ENCODE measurements around the gene KRTAP12-1.

KRTAP12-1 gene

DNA sequence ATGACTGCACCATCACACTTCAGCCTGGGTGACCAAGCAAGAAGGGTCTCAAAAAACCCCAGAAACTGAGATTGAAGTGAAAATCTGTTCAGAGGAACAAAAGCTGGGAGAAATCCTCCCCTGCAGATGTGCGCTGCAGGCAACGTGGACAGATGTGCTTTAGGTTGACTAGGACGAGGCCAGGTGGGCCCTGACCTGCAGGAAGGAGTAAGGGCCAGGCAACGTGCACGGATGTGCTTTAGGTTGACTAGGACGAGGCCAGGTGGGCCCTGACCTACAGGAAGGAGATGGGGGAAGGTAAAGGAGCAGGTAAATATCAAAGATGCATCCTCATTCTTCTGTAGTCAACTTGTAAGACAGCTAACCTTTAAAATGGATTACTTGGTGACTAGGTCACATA lies 2.5 kb upstream of the KRTAP12-1 start:
- no peaks in the 10 kb centered on the region for H3K36me3 ChIP-seq (ENCODE audit: insufficient read depth)
- no peak overlapping the region for H2AFZ ChIP-seq (ENCODE audit: low read depth)
- peaks cover 57% of the 10 kb centered on the region; the same call in 1 of the 2 replicates for H3K27me3 ChIP-seq (ENCODE audit: insufficient read depth, low read depth)
- no peak overlapping the region for H3K9ac ChIP-seq
- no peak overlapping the region for H3K4me2 ChIP-seq
- TF ChIP-seq, protein P1, sequence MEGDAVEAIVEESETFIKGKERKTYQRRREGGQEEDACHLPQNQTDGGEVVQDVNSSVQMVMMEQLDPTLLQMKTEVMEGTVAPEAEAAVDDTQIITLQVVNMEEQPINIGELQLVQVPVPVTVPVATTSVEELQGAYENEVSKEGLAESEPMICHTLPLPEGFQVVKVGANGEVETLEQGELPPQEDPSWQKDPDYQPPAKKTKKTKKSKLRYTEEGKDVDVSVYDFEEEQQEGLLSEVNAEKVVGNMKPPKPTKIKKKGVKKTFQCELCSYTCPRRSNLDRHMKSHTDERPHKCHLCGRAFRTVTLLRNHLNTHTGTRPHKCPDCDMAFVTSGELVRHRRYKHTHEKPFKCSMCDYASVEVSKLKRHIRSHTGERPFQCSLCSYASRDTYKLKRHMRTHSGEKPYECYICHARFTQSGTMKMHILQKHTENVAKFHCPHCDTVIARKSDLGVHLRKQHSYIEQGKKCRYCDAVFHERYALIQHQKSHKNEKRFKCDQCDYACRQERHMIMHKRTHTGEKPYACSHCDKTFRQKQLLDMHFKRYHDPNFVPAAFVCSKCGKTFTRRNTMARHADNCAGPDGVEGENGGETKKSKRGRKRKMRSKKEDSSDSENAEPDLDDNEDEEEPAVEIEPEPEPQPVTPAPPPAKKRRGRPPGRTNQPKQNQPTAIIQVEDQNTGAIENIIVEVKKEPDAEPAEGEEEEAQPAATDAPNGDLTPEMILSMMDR (conservative IDR thresholded peaks at IDR 0.05; ENCODE audit: low read depth, low read length) = no peak
- no peaks in the 10 kb centered on the region for H4K20me1 ChIP-seq (ENCODE audit: insufficient read depth)
- H3K79me2 ChIP-seq (ENCODE audit: insufficient read depth, low read depth) = no peaks in the 10 kb centered on the region
- H3K4me3 ChIP-seq (IDR thresholded peaks at IDR 0.05; ENCODE audit: insufficient read depth, low read depth, low read length) = no peak overlapping the region
- no peak overlapping the region for H3K27ac ChIP-seq
- no peaks in the 10 kb centered on the region for H3K4me1 ChIP-seq (ENCODE audit: low read depth, poor library complexity, severe bottlenecking)

DNA sequence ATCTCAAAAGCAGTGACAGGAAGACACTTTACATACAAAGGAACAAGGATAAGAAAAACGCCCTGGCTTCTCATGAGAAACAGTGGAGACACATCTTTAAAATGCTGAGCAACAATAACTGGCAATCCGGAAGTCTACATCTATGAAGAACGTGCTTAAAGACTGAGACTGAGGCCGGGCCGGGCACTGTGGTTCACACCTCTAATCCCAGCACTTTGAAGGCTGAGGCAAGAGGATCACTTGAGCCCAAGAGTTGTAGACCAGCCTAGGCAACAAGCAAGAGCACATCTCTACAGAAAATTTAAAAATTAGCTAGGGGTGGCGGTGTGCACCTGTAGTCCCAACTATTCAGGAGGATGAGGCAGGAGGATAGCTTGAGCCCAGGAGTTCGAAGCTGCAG lies 2.1 kb upstream of the KRTAP12-1 start:
- no peak overlapping the region for H3K4me2 ChIP-seq
- H3K27me3 ChIP-seq (ENCODE audit: insufficient read depth, low read depth) = peaks cover 61% of the 10 kb centered on the region; the same call in 1 of the 2 replicates
- no peak overlapping the region for H2AFZ ChIP-seq (ENCODE audit: low read depth)
- H3K36me3 ChIP-seq (ENCODE audit: insufficient read depth) = no peaks in the 10 kb centered on the region
- no peaks in the 10 kb centered on the region for H3K79me2 ChIP-seq (ENCODE audit: insufficient read depth, low read depth)
- TF ChIP-seq, protein P1 (conservative IDR thresholded peaks at IDR 0.05; ENCODE audit: low read depth, low read length) = no peak
- H3K4me3 ChIP-seq (IDR thresholded peaks at IDR 0.05; ENCODE audit: insufficient read depth, low read depth, low read length) = no peak overlapping the region
- H4K20me1 ChIP-seq (ENCODE audit: insufficient read depth) = no peaks in the 10 kb centered on the region
- H3K27ac ChIP-seq = no peak overlapping the region
- no peak overlapping the region for H3K9ac ChIP-seq
- no peaks in the 10 kb centered on the region for H3K4me1 ChIP-seq (ENCODE audit: low read depth, poor library complexity, severe bottlenecking)

DNA sequence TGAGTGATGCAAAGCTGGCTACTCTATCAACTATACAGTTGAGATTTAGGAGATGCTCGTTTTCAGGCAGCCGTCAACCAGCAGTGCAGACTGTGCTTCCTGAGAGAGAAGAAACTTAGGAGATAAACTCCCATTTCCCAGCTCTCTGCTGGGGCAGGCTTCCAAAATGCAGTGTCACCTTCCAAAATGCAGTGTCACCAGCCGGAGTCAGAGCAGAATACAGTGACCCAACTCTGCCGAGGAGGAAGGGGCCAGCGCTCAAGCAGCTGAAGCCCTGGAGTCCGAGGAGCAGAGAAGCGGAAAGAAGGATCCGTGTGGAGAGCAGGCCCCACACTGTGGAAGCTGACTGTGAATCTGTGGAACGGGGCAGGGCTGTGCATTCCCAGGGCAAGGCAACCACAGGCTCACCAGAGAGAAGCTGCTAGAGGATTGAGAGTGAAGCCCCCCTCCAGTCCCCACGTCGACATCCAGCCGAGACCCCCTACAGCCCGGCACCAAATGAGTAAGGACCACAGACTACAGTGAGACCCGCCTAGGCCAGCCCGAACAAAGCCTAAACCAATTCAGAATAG lies 703 bp upstream of the KRTAP12-1 start:
- Histone ChIP-seq H3K27ac (no peak overlapping the region), H3K36me3 (ENCODE audit: insufficient read depth) (no peaks in the 10 kb centered on the region), H4K20me1 (ENCODE audit: insufficient read depth) (no peaks in the 10 kb centered on the region), H3K27me3 (ENCODE audit: insufficient read depth, low read depth) (peaks cover 64% of the 10 kb centered on the region; the same call in 1 of the 2 replicates), H2AFZ (ENCODE audit: low read depth) (no peak overlapping the region), H3K4me1 (ENCODE audit: low read depth, poor library complexity, severe bottlenecking) (no peaks in the 10 kb centered on the region), H3K4me3 (IDR thresholded peaks at IDR 0.05; ENCODE audit: insufficient read depth, low read depth, low read length) (no peak overlapping the region), H3K79me2 (ENCODE audit: insufficient read depth, low read depth) (no peaks in the 10 kb centered on the region), H3K4me2 (no peak overlapping the region), H3K9ac (no peak overlapping the region)
- TF ChIP-seq, protein P1 (conservative IDR thresholded peaks at IDR 0.05; ENCODE audit: low read depth, low read length) = no peak

DNA sequence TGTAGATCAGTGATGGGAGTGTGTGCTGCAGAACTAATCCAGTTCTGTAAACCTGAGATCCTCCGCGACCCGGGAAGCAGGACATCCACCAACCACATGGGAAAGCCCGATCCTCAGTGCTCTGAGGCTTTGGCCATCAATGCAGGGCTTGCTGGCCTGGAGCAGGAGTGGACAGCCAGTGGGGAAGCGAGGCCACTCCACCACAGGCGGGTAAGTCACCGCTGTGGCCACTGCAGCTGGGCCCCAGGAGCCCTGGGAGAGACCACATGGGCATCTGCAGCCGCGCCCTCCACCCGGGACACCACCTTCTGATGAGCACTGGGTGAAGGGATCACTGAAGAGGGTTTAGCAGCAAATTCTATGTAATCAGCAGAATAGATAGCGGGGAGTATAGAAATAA lies 811 bp downstream of the KRTAP12-1 start:
- TF ChIP-seq, protein P1 (conservative IDR thresholded peaks at IDR 0.05; ENCODE audit: low read depth, low read length) = no peak
- Histone ChIP-seq H3K36me3 (ENCODE audit: insufficient read depth) (no peaks in the 10 kb centered on the region), H2AFZ (ENCODE audit: low read depth) (no peak overlapping the region), H3K4me3 (IDR thresholded peaks at IDR 0.05; ENCODE audit: insufficient read depth, low read depth, low read length) (no peak overlapping the region), H3K9ac (no peak overlapping the region), H3K4me1 (ENCODE audit: low read depth, poor library complexity, severe bottlenecking) (no peaks in the 10 kb centered on the region), H4K20me1 (ENCODE audit: insufficient read depth) (no peaks in the 10 kb centered on the region), H3K79me2 (ENCODE audit: insufficient read depth, low read depth) (no peaks in the 10 kb centered on the region), H3K4me2 (no peak overlapping the region), H3K27ac (no peak overlapping the region), H3K27me3 (ENCODE audit: insufficient read depth, low read depth) (peaks cover 79% of the 10 kb centered on the region; the same call in 1 of the 2 replicates)

All from KMS-11 (cell line).